ENCODE measurements around the gene GRAP2. TPM values are rescaled to one million over a fixed set of nuclear protein-coding genes. Genes with fewer than 3 reads are reported as not detected.

GRAP2 gene
- total and polyA plus RNA-seq, 9 of the 15 experiments (the other 6 are each of a cell fraction or from before 2014, with no cell fraction given) = 4.8 to 88.7 (median 60.4) TPM

DNA sequence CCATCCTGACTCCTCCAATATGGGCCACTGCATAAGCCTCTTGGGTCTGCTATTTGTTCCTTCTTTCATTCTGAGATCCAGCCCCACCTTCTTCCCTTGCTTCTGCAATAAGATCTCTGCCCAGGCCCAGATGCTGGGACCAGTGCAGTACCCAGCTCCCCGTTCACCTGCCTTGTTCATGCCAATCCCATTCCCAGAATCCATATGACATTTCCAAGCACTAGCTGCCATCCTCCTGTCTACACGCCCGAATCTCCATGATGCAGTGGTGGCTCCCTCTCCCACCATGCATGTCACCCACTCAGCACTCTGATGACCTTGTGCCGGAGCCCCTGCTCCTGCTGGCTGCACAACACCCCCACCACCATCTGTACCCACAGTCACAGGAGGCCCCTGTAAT lies 82.5 kb downstream of the GRAP2 start:
- H4K20me1 ChIP-seq (replicated peaks; ENCODE audit: control insufficient read depth, insufficient read depth, low read length) = no peaks in the 10 kb centered on the region
- TF ChIP-seq, protein P1, sequence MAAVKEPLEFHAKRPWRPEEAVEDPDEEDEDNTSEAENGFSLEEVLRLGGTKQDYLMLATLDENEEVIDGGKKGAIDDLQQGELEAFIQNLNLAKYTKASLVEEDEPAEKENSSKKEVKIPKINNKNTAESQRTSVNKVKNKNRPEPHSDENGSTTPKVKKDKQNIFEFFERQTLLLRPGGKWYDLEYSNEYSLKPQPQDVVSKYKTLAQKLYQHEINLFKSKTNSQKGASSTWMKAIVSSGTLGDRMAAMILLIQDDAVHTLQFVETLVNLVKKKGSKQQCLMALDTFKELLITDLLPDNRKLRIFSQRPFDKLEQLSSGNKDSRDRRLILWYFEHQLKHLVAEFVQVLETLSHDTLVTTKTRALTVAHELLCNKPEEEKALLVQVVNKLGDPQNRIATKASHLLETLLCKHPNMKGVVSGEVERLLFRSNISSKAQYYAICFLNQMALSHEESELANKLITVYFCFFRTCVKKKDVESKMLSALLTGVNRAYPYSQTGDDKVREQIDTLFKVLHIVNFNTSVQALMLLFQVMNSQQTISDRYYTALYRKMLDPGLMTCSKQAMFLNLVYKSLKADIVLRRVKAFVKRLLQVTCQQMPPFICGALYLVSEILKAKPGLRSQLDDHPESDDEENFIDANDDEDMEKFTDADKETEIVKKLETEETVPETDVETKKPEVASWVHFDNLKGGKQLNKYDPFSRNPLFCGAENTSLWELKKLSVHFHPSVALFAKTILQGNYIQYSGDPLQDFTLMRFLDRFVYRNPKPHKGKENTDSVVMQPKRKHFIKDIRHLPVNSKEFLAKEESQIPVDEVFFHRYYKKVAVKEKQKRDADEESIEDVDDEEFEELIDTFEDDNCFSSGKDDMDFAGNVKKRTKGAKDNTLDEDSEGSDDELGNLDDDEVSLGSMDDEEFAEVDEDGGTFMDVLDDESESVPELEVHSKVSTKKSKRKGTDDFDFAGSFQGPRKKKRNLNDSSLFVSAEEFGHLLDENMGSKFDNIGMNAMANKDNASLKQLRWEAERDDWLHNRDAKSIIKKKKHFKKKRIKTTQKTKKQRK (IDR thresholded peaks at IDR 0.05; ENCODE audit: borderline replicate concordance, low read depth, low read length) = no peak
- TF ChIP-seq PCBP2 (IDR thresholded peaks at IDR 0.05; ENCODE audit: low read depth, low read length, poor library complexity, severe bottlenecking) = no peak
- TF ChIP-seq GABPA (tag; conservative IDR thresholded peaks at IDR 0.05; ENCODE audit: low read depth) = no peak
- no peak for TF ChIP-seq HCFC1 (IDR thresholded peaks at IDR 0.05; ENCODE audit: low read depth, low read length)
- no peak for TF ChIP-seq NFIX (CRISPR knock-in tag; IDR thresholded peaks at IDR 0.05; ENCODE audit: low read depth)
- no peak for TF ChIP-seq PHTF2 (CRISPR knock-in tag; IDR thresholded peaks at IDR 0.05)
- TF ChIP-seq ZBED1 (IDR thresholded peaks at IDR 0.05) = no peak
- no peak for TF ChIP-seq LEF1 (IDR thresholded peaks at IDR 0.05)
- no peak for TF ChIP-seq CBX3 (IDR thresholded peaks at IDR 0.05; ENCODE audit: borderline replicate concordance in 1 of 2, low read length in 2 of 2)
- no peak for TF ChIP-seq CBFB (CRISPR knock-in tag; IDR thresholded peaks at IDR 0.05)
- TF ChIP-seq CBFA2T3 (IDR thresholded peaks at IDR 0.05) = no peak
- no peak for TF ChIP-seq SMAD2 (IDR thresholded peaks at IDR 0.05; ENCODE audit: low read depth, low read length)
- no peak for TF ChIP-seq CREBBP (IDR thresholded peaks at IDR 0.05; ENCODE audit: low read depth, low read length)
- TF ChIP-seq ZNF696 (CRISPR knock-in tag; conservative IDR thresholded peaks at IDR 0.05) = no peak
- TF ChIP-seq ZNF76 (CRISPR knock-in tag; IDR thresholded peaks at IDR 0.05; ENCODE audit: borderline replicate concordance) = no peak
- TF ChIP-seq CBX5 (IDR thresholded peaks at IDR 0.05; ENCODE audit: borderline replicate concordance, low read depth) = no peak
- no peak for TF ChIP-seq NFYB (IDR thresholded peaks at IDR 0.05; ENCODE audit: extremely low read depth, insufficient read length)
- TF ChIP-seq IRF2 (CRISPR knock-in tag; IDR thresholded peaks at IDR 0.05) = no peak
- no peak for TF ChIP-seq ZNF41 (CRISPR knock-in tag; conservative IDR thresholded peaks at IDR 0.05)
- TF ChIP-seq ZZZ3 (IDR thresholded peaks at IDR 0.05) = no peak
- DNase-seq (ENCODE audit: extremely low read depth in 1 of 4, low spot score in 3 of 4) = no peak
- peaks cover 2 to 13% of the 10 kb centered on the region in 2 experiments; a peak in 3 of 5 replicates for H3K4me1 ChIP-seq (replicated peaks in 1 of 2; ENCODE audit: control insufficient read depth in 2 of 2, insufficient read depth in 2 of 2, low read length in 2 of 2)
- no peak for FAIRE-seq
- H3K4me3 ChIP-seq = no peak overlapping the region
- in situ Hi-C loops (cut with MboI) = no loop called here
- no peaks in the 10 kb centered on the region for H3K79me2 ChIP-seq (ENCODE audit: control insufficient read depth, insufficient read depth, low read length)
- no peaks in the 10 kb centered on the region for H3K27me3 ChIP-seq (ENCODE audit: control insufficient read depth in 2 of 2, insufficient read depth in 2 of 2, low read length in 2 of 2)
- no TSS peak for BruUV-seq (replicated peaks)
- no peaks in the 10 kb centered on the region for H3K9me1 ChIP-seq (ENCODE audit: control insufficient read depth, insufficient read depth, low read length)
- no peak overlapping the region for H3K27ac ChIP-seq (ENCODE audit: extremely low read depth, low read depth, low read length)
- no peaks in the 10 kb centered on the region for H3K36me3 ChIP-seq (ENCODE audit: control insufficient read depth, insufficient read depth, low read length)
- ChIA-PET POLR2A (interaction anchor here (0.7 to 1.7 kb wide), 4 partner anchors 8 to 251 kb away, joined by 3 to 7 read pairs (median 5); no protein-coding TSS in a partner anchor), CTCF (ENCODE audit: low intra/inter-chr PET ratio) (no interaction called here)
- H2AFZ ChIP-seq (ENCODE audit: low read depth, low read length) = no peak overlapping the region
- H3K9me3 ChIP-seq (replicated peaks; ENCODE audit: control insufficient read depth, insufficient read depth, low read depth, low read length) = no peaks in the 10 kb centered on the region
- H3K9ac ChIP-seq (ENCODE audit: insufficient read depth in 1 of 2, low read depth in 2 of 2, low read length in 2 of 2) = peak overlapping the region in 1 of 2 experiments; percentile 20; a peak in 1 of 4 replicates
- no peak overlapping the region for H3K4me2 ChIP-seq (ENCODE audit: insufficient read depth, low read length)
- 79% methylated on average over 4 of the region's 4 CpGs for WGBS (ENCODE audit: insufficient coverage, low coverage, missing lambda C conversion rate)
- ATAC-seq = no peak
- intact Hi-C loops (cut with micrococcal nuclease) = no loop called here

Data from K562 (cell line).